RWPE2 (cell line): ENCODE results near the gene PFN3.

Experiments
- ATAC-seq: fragments of 200-7000 bp; cut with Tn5 transposase; 3 replicates; pipeline ENCODE4 v1.9.1; 2021; ENCODE audit warnings: low read depth
- DNase-seq: peaks from one replicate; pipeline ENCODE4 v3.0.0-alpha.2; 2020; ENCODE audit warnings: low spot score
- H3K27ac ChIP-seq: fragments of 450-650 bp; 2 replicates; pipeline ENCODE4 v1.5.1; 2017; ENCODE audit warnings: mild to moderate bottlenecking; ENCODE audit not compliant: poor library complexity, severe bottlenecking
- H3K27me3 ChIP-seq: fragments of 250-450 bp; sonication (Bioruptor Pico); 2 replicates; pipeline ENCODE4 v1.5.1; 2021; ENCODE audit warnings: mild to moderate bottlenecking, moderate library complexity; ENCODE audit not compliant: insufficient read depth, poor library complexity, severe bottlenecking
- H3K36me3 ChIP-seq: fragments of 250-450 bp; sonication (Bioruptor Pico); 2 replicates; pipeline ENCODE4 v1.5.1; 2020; ENCODE audit warnings: low read depth, mild to moderate bottlenecking, moderate library complexity
- H3K4me1 ChIP-seq: fragments of 250-450 bp; sonication (Bioruptor Pico); 2 replicates; pipeline ENCODE4 v1.5.1; 2021; ENCODE audit warnings: mild to moderate bottlenecking, moderate library complexity; ENCODE audit not compliant: insufficient read depth, poor library complexity, severe bottlenecking
- H3K4me3 ChIP-seq: fragments of 250-450 bp; sonication (Bioruptor Pico); 2 replicates; pipeline ENCODE4 v1.5.1; 2021; ENCODE audit warnings: mild to moderate bottlenecking, moderate library complexity; ENCODE audit not compliant: severe bottlenecking
- H3K9me3 ChIP-seq: fragments of 250-450 bp; sonication (Bioruptor Pico); 2 replicates; pipeline ENCODE4 v1.5.1; 2021; ENCODE audit warnings: mild to moderate bottlenecking, moderate library complexity; ENCODE audit not compliant: severe bottlenecking
- TF ChIP-seq, protein P1 (sequence below): fragments of 450-650 bp; IDR thresholded peaks from one replicate; pipeline ENCODE4 v1.5.1; 2017; ENCODE audit warnings: mild to moderate bottlenecking, moderate library complexity; ENCODE audit not compliant: poor library complexity, severe bottlenecking

Gene PFN3, protein sequence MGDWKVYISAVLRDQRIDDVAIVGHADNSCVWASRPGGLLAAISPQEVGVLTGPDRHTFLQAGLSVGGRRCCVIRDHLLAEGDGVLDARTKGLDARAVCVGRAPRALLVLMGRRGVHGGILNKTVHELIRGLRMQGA

DNA sequence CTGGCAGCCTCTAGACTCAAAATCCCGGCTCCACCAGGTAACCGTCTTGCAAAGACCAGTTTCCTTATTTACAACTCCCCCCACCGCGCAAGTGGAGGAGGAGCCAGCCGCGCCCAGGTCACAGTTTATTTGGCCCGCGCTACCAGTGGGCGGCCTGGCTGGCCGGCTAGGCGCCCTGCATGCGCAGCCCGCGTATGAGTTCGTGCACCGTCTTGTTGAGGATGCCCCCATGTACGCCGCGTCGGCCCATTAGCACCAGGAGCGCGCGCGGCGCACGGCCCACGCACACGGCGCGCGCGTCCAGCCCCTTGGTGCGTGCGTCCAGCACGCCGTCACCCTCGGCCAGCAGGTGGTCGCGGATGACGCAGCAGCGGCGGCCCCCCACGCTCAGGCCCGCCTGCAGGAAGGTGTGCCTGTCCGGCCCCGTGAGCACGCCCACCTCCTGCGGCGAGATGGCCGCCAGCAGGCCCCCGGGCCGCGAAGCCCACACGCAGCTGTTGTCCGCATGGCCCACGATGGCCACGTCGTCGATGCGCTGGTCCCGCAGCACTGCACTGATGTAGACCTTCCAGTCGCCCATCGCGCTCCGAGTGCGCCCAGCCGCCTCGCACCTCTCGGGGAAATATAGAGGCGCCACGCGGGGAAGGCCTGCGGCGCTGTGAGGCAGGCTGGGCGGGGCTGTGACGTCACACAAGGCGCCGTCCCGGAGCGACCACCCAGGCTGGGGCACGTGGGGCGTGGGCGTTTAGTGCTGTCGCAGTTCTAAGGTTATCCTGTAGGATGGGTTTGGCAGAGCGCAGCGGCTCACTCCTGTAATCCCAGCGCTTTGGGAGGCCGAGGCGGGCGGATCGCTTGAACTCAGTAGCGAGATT, at the start of gene PFN3:
TSS of gene PFN3 (minus strand) at position 665 of the 872 bp plus-strand sequence. CDS start at position 580, 85 bp downstream.
- no peaks in the 10 kb centered on the region; the same call in 1 of the 2 replicates for H3K36me3 ChIP-seq
- H3K4me1 ChIP-seq: peaks cover 5% of the 10 kb centered on the region
- H3K27ac ChIP-seq: no peak within 1 kb of the TSS
- H3K4me3 ChIP-seq: no peak within 1 kb of the TSS
- H3K9me3 ChIP-seq: no peaks in the 10 kb centered on the region
- ATAC-seq: no peak
- H3K27me3 ChIP-seq: no peaks in the 10 kb centered on the region
- no peak for DNase-seq
- TF ChIP-seq, protein P1, sequence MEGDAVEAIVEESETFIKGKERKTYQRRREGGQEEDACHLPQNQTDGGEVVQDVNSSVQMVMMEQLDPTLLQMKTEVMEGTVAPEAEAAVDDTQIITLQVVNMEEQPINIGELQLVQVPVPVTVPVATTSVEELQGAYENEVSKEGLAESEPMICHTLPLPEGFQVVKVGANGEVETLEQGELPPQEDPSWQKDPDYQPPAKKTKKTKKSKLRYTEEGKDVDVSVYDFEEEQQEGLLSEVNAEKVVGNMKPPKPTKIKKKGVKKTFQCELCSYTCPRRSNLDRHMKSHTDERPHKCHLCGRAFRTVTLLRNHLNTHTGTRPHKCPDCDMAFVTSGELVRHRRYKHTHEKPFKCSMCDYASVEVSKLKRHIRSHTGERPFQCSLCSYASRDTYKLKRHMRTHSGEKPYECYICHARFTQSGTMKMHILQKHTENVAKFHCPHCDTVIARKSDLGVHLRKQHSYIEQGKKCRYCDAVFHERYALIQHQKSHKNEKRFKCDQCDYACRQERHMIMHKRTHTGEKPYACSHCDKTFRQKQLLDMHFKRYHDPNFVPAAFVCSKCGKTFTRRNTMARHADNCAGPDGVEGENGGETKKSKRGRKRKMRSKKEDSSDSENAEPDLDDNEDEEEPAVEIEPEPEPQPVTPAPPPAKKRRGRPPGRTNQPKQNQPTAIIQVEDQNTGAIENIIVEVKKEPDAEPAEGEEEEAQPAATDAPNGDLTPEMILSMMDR: no peak

DNA sequence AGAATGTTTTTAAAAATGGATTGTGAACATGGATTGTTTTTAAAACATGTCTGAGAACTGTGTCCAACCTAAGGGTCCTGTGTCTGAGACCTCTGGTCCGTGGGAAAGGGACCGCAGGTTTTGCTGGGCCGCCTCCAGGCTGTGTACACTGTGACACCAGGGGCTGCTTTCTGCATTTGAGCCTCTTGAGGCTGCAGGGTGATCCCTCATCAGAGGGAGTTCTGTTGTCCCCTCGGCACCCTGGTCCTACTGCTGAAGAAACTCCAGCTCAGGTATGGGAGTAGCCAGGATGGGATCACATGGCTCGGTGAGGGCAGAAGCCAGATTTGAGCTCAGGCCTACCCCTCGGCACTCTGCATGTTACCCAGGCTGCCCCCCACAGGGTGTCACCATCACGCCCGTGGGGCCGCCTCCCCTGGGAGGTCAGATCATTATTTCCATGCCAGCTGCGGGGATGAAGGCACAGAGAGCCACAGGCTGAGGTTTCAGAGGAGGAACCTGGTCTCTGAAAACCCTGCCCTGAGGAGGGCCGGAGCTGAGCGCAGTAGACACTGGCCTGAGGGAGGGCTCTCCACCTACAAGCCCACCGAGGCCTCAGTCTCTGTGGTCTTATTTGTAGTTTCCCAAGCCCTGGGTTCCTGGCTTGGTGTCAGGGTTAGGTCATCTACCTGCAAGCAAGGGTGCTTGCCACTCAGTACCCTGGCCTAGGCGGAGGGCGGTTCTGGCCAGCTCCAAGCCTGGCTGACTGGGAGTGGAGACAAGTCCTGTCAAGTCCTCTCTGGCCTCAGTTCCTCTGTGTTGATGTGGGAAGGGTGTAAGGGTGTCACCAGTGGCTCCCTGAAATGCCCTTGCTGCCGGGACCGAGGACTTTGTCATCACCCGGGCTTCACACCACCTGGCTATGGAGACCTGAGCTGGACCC, 48.9 kb upstream of the PFN3 start:
- Histone ChIP-seq H3K4me1 (peaks cover 9% of the 10 kb centered on the region), H3K27ac (peak overlapping the region; percentile 83), H3K9me3 (no peaks in the 10 kb centered on the region), H3K36me3 (no peaks in the 10 kb centered on the region), H3K4me3 (no peak overlapping the region), H3K27me3 (no peaks in the 10 kb centered on the region)
- TF ChIP-seq, protein P1: no peak
- no peak for ATAC-seq
- no peak for DNase-seq

- DNase-seq: no peak
- H3K4me1 ChIP-seq: peaks cover 9% of the 10 kb centered on the region
- H3K27ac ChIP-seq: peak overlapping the region; percentile 83
- no peak for ATAC-seq
- H3K27me3 ChIP-seq: no peaks in the 10 kb centered on the region
- H3K36me3 ChIP-seq: no peaks in the 10 kb centered on the region
- TF ChIP-seq, protein P1: no peak
- H3K4me3 ChIP-seq: peak overlapping the region; percentile 55
- H3K9me3 ChIP-seq: no peaks in the 10 kb centered on the region
These were observed 47.9 kb upstream of the PFN3 start for GRCh38 chr5:177448244-177448950.

- DNase-seq (peak; percentile 96), ATAC-seq (peak; percentile 65)
- Histone ChIP-seq H3K9me3 (no peaks in the 10 kb centered on the region), H3K27ac (peak overlapping the region; percentile 83), H3K27me3 (no peaks in the 10 kb centered on the region), H3K4me3 (peak overlapping the region; percentile 55), H3K4me1 (peaks cover 9% of the 10 kb centered on the region), H3K36me3 (no peaks in the 10 kb centered on the region)
- TF ChIP-seq, protein P1: no peak
These were observed 47.3 kb upstream of the PFN3 start for GRCh38 chr5:177447611-177448243.
